Measurements from ENCODE around the gene CHI3L1.

Gene CHI3L1

GRCh38 chr1:203168991-203169390 lies 17.5 kb downstream of the CHI3L1 start:
- no peak for DNase-seq (ENCODE audit: low read depth)

GRCh38 chr1:203168256-203168786 lies 18.2 kb downstream of the CHI3L1 start:
- DNase-seq (ENCODE audit: low read depth), result no peak

- DNase-seq (ENCODE audit: low read depth), result no peak
These were observed 18.6 kb downstream of the CHI3L1 start for GRCh38 chr1:203167913-203168200.

- DNase-seq (ENCODE audit: low read depth), result no peak
These were observed 19.2 kb downstream of the CHI3L1 start for GRCh38 chr1:203167026-203167912.

GRCh38 chr1:203166192-203166940 lies 20.1 kb downstream of the CHI3L1 start:
- no peak for DNase-seq (ENCODE audit: low read depth)

GRCh38 chr1:203165800-203166161 lies 20.7 kb downstream of the CHI3L1 start:
- no peak for DNase-seq (ENCODE audit: low read depth)

GRCh38 chr1:203165101-203165799 lies 21.3 kb downstream of the CHI3L1 start:
- DNase-seq (ENCODE audit: low read depth), result no peak

- DNase-seq (ENCODE audit: low read depth), result no peak
These were observed 22.4 kb downstream of the CHI3L1 start for GRCh38 chr1:203163891-203164635.

- no peak for DNase-seq (ENCODE audit: low read depth)
These were observed 24.1 kb downstream of the CHI3L1 start for GRCh38 chr1:203162403-203162802.

- no peak for DNase-seq (ENCODE audit: low read depth)
These were observed 24.8 kb downstream of the CHI3L1 start for GRCh38 chr1:203161703-203162102.

GRCh38 chr1:203161175-203161574 lies 25.3 kb downstream of the CHI3L1 start:
- DNase-seq (ENCODE audit: low read depth), result no peak

- no peak for DNase-seq (ENCODE audit: low read depth)
These were observed 26.7 kb downstream of the CHI3L1 start for GRCh38 chr1:203159844-203160243.

- DNase-seq (ENCODE audit: low read depth), result no peak
These were observed 27.4 kb downstream of the CHI3L1 start for GRCh38 chr1:203158960-203159665.

GRCh38 chr1:203158423-203158822 lies 28.1 kb downstream of the CHI3L1 start:
- no peak for DNase-seq (ENCODE audit: low read depth)

GRCh38 chr1:203156280-203156679 lies 30.2 kb downstream of the CHI3L1 start:
- DNase-seq (ENCODE audit: low read depth), result no peak

GRCh38 chr1:203153989-203154821 lies 32.3 kb downstream of the CHI3L1 start:
- no peak for DNase-seq (ENCODE audit: low read depth)

GRCh38 chr1:203153051-203153988 lies 33.2 kb downstream of the CHI3L1 start:
- DNase-seq (ENCODE audit: low read depth), result no peak

GRCh38 chr1:203152158-203153034 lies 34.1 kb downstream of the CHI3L1 start:
- DNase-seq (ENCODE audit: low read depth), result no peak
